IMR-90 (cell line): ENCODE data around the gene KCNJ4. TPM values are rescaled to one million over a fixed set of nuclear protein-coding genes. Genes with fewer than 3 reads are reported as not detected.
A peak's percentile ranks its signal among the peaks of the same experiment; 100 is the strongest.

ENCODE experiments used
- ATAC-seq: fragments of 200-7000 bp; cut with Tn5 transposase; 2 replicates; pipeline ENCODE4 v1.9.1; 2020; ENCODE audit warnings: low read depth, mild to moderate bottlenecking, moderate library complexity
- BruUV-seq: library from RNA; stranded (reverse); fragments of 400-500 nt; replicated peaks from 2 replicates; lab custom pipeline; 2021; lab: Mats Ljungman, UMichigan
- CTCF ChIA-PET: fragments of 300-600 bp; formaldehyde crosslinking; extraction: SDS; loops from one replicate; lab custom pipeline; 2021; ENCODE audit warnings: antibody characterized with exemption; lab: Yijun Ruan, JAX
- POLR2A ChIA-PET: fragments of 300-600 bp; sonication (Branson Sonifier 250); formaldehyde crosslinking; loops from one replicate; lab custom pipeline; 2022; ENCODE audit warnings: antibody characterized with exemption; ENCODE audit not compliant: unreplicated experiment; lab: Charles Lee
- DNase-seq: peaks from one replicate; pipeline ENCODE4 v3.0.0; 2013
- H2AFZ ChIP-seq: replicated peaks from 2 replicates; pipeline ENCODE3; 2013; ENCODE audit warnings: low read length, mild to moderate bottlenecking; ENCODE audit not compliant: poor library complexity
- H2AK5ac ChIP-seq: 2 replicates; pipeline ENCODE4 v1.6.1; 2013; ENCODE audit warnings: low read depth, low read length, inconsistent platforms
- H2AK9ac ChIP-seq: replicated peaks from 2 replicates; pipeline ENCODE3; 2013; ENCODE audit warnings: mild to moderate bottlenecking, low read depth, low read length, moderate library complexity; ENCODE audit not compliant: poor library complexity
- H2BK120ac ChIP-seq: 2 replicates; pipeline ENCODE4 v1.6.1; 2013; ENCODE audit warnings: low read depth, low read length, inconsistent platforms
- H2BK15ac ChIP-seq: 3 replicates; pipeline ENCODE4 v1.6.1; 2013; ENCODE audit warnings: low read depth, low read length, inconsistent platforms
- H2BK20ac ChIP-seq: 2 replicates; pipeline ENCODE4 v1.6.1; 2013; ENCODE audit warnings: low read depth, mild to moderate bottlenecking, inconsistent platforms, low read length, moderate library complexity
- H2BK5ac ChIP-seq: 2 replicates; pipeline ENCODE4 v1.6.1; 2013; ENCODE audit warnings: mild to moderate bottlenecking, low read depth, low read length, inconsistent platforms; ENCODE audit not compliant: poor library complexity, severe bottlenecking
- H3K14ac ChIP-seq: replicated peaks from 2 replicates; pipeline ENCODE4 v1.6.1; 2013; ENCODE audit warnings: low read depth, low read length, inconsistent platforms
- H3K18ac ChIP-seq: 2 replicates; pipeline ENCODE4 v1.6.1; 2013; ENCODE audit warnings: low read depth, low read length, control low read depth
- H3K23ac ChIP-seq: 2 replicates; pipeline ENCODE4 v1.6.1; 2013; ENCODE audit warnings: low read depth, low read length, inconsistent platforms
- H3K27ac ChIP-seq: 2 replicates; pipeline ENCODE4 v1.5.1; 2013; ENCODE audit warnings: mild to moderate bottlenecking, control low read depth, low read length; ENCODE audit not compliant: insufficient read depth
- H3K27me3 ChIP-seq: 2 replicates; pipeline ENCODE4 v1.6.1; 2013; ENCODE audit warnings: low read length; ENCODE audit not compliant: control insufficient read depth, insufficient read depth
- H3K36me3 ChIP-seq: 2 replicates; pipeline ENCODE4 v1.6.1; 2013; ENCODE audit warnings: low read length, mixed read lengths; ENCODE audit not compliant: control insufficient read depth, insufficient read depth
- H3K4ac ChIP-seq: 2 replicates; pipeline ENCODE4 v1.6.1; 2013; ENCODE audit warnings: low read depth, low read length, inconsistent platforms
- H3K4me1 ChIP-seq: 2 replicates; pipeline ENCODE4 v1.6.1; 2013; ENCODE audit warnings: low read length, mixed read lengths; ENCODE audit not compliant: control insufficient read depth, insufficient read depth
- H3K4me2 ChIP-seq: 2 replicates; pipeline ENCODE4 v1.6.1; 2013; ENCODE audit warnings: low read depth, mild to moderate bottlenecking, control low read depth, low read length, moderate library complexity
- H3K4me3 ChIP-seq: 2 replicates; pipeline ENCODE4 v1.5.1; 2013; ENCODE audit warnings: low read depth, mild to moderate bottlenecking, control low read depth, low read length, moderate library complexity; ENCODE audit not compliant: insufficient read depth
- H3K56ac ChIP-seq: 2 replicates; pipeline ENCODE4 v1.6.1; 2013; ENCODE audit warnings: low read length, inconsistent platforms; ENCODE audit not compliant: insufficient read depth; ENCODE audit errors: extremely low read depth
- H3K79me1 ChIP-seq, 2 experiments: 2 replicates each; pipeline ENCODE4 v1.6.1; 2013; ENCODE audit warnings: low read length in 2 of 2, inconsistent platforms in 1 of 2, low read depth in 1 of 2
- H3K9ac ChIP-seq: 2 replicates; pipeline ENCODE4 v1.6.1; 2013; ENCODE audit warnings: low read depth, low read length, control low read depth
- H3K9me1 ChIP-seq: 2 replicates; pipeline ENCODE4 v1.6.1; 2013; ENCODE audit warnings: low read length, inconsistent platforms; ENCODE audit not compliant: insufficient read depth
- H3K9me3 ChIP-seq: 2 replicates; pipeline ENCODE4 v1.6.1; 2013; ENCODE audit warnings: low read length; ENCODE audit not compliant: control insufficient read depth, insufficient read depth
- H4K20me1 ChIP-seq: 2 replicates; pipeline ENCODE4 v1.6.1; 2013; ENCODE audit warnings: low read length, inconsistent platforms; ENCODE audit not compliant: insufficient read depth
- H4K5ac ChIP-seq: 2 replicates; pipeline ENCODE4 v1.6.1; 2013; ENCODE audit warnings: mild to moderate bottlenecking, low read depth, low read length, control low read depth
- H4K8ac ChIP-seq, 2 experiments: 2 replicates each; pipeline ENCODE4 v1.6.1; 2013; ENCODE audit warnings: low read depth in 2 of 2, low read length in 2 of 2, control low read depth in 1 of 2, inconsistent platforms in 1 of 2
- H4K91ac ChIP-seq: 2 replicates; pipeline ENCODE4 v1.6.1; 2013; ENCODE audit warnings: low read depth, low read length, inconsistent platforms; ENCODE audit not compliant: insufficient read depth
- BHLHE40 ChIP-seq: fragments of 150-350 bp; IDR thresholded peaks from 2 replicates; pipeline ENCODE4 v1.6.1; 2016; ENCODE audit warnings: mild to moderate bottlenecking, low read depth, low read length
- CEBPB ChIP-seq: IDR thresholded peaks from 2 replicates; pipeline ENCODE4 v1.6.1; 2012; ENCODE audit warnings: low read depth, low read length, improper control_type of control experiment
- CTCF ChIP-seq: conservative IDR thresholded peaks from 2 replicates; pipeline ENCODE4 v1.5.1; 2012; ENCODE audit warnings: mild to moderate bottlenecking, low read depth, low read length, improper control_type of control experiment
- FOS ChIP-seq: fragments of 150-350 bp; IDR thresholded peaks from 2 replicates; pipeline ENCODE4 v1.6.1; 2016; ENCODE audit warnings: low read depth, low read length
- MXI1 ChIP-seq: IDR thresholded peaks from 2 replicates; pipeline ENCODE4 v1.6.1; 2012; ENCODE audit warnings: low read depth, mild to moderate bottlenecking, low read length, moderate library complexity, borderline replicate concordance
- RAD21 ChIP-seq: IDR thresholded peaks from 2 replicates; pipeline ENCODE4 v1.6.1; 2012; ENCODE audit warnings: low read length, improper control_type of control experiment
- RCOR1 ChIP-seq: IDR thresholded peaks from 2 replicates; pipeline ENCODE4 v1.6.1; 2012; ENCODE audit warnings: mild to moderate bottlenecking, low read length, improper control_type of control experiment; ENCODE audit not compliant: insufficient replicate concordance
- WGBS, 2 experiments: methylation state at CpG; one replicate each; pipeline versions ENCODE4 v1.1.5 to v1.1.7; 2013; ENCODE audit warnings: missing lambda C conversion rate in 2 of 2; ENCODE audit not compliant: insufficient read length in 1 of 2; ENCODE audit errors: extremely low coverage in 2 of 2; 5-methylcytosine and 5-hydroxymethylcytosine counted together
- dilution Hi-C: fragments of 300-500 bp; cut with HindIII; formaldehyde crosslinking; loops from one replicate; pipeline ENCODE4 v1.14.3; 2018; ENCODE audit warnings: low sequenced_read_pairs; ENCODE audit not compliant: unreplicated experiment
- in situ Hi-C: fragments of 300-500 bp; cut with MboI; formaldehyde crosslinking; loops from 3 replicates; pipeline ENCODE4 v1.14.3; 2019; ENCODE audit warnings: low sequenced_read_pairs, inconsistent platforms, mixed read lengths
- intact Hi-C: fragments of 100-400 bp; cut with micrococcal nuclease; formaldehyde crosslinking; loops from 2 replicates; pipeline ENCODE4 v1.10.0; 2022
- polyA plus RNA-seq, 3 experiments: library from polyadenylated mRNA; depleted of rRNA; stranded (reverse); fragments of >200 nt; gene quantifications; 2 replicates each; pipeline ENCODE4 v1.2.3, GENCODE V29; 2012; ENCODE audit warnings: low replicate concordance in 1 of 3
- total RNA-seq: library from RNA; depleted of rRNA; stranded (reverse); fragments of >200 nt; gene quantifications from 2 replicates; pipeline ENCODE4 v1.2.3, GENCODE V29; 2012

KCNJ4 gene
- total and polyA plus RNA-seq, 2 of the 4 experiments (the other 2 are of a cell fraction): not detected

- Histone ChIP-seq H2BK120ac (no peak overlapping the region), H3K36me3 (no peaks in the 10 kb centered on the region), H3K27ac (no peak overlapping the region), H2BK5ac (no peak overlapping the region), H2BK15ac (no peak overlapping the region), H2AK5ac (no peak overlapping the region), H4K20me1 (no peaks in the 10 kb centered on the region; the same call in 1 of the 2 replicates), H4K8ac (no peak overlapping the region), H3K14ac (no peak overlapping the region), H4K91ac (no peak overlapping the region), H2BK20ac (no peak overlapping the region), H3K4me1 (no peaks in the 10 kb centered on the region), H3K4me3 (no peak overlapping the region), H3K23ac (no peak overlapping the region), H3K9ac (no peak overlapping the region), H3K9me1 (no peaks in the 10 kb centered on the region), H3K4me2 (no peak overlapping the region), H3K18ac (no peak overlapping the region), H4K5ac (no peak overlapping the region), H3K27me3 (peaks cover 17% of the 10 kb centered on the region; the same call in 1 of the 2 replicates), H3K9me3 (no peaks in the 10 kb centered on the region), H2AFZ (peak overlapping the region; percentile 51), H3K56ac (no peak overlapping the region), H3K79me1 (no peaks in the 10 kb centered on the region), H3K4ac (no peak overlapping the region), H2AK9ac (no peak overlapping the region)
- intact Hi-C loops: no loop called here
- WGBS, 2 experiments: 75% methylated on average over 7 of the region's 18 CpGs; no CpG with 5 or more reads in 1 of the 2 experiments
- no peak for TF ChIP-seq CEBPB
- TF ChIP-seq RCOR1: no peak
- no peak for TF ChIP-seq RAD21
- TF ChIP-seq BHLHE40: no peak
- TF ChIP-seq FOS: no peak
- TF ChIP-seq MXI1: no peak
- TF ChIP-seq CTCF: no peak
- ChIA-PET CTCF (no interaction called here), POLR2A (no interaction called here)
- no TSS peak for BruUV-seq
- no peak for ATAC-seq
- in situ Hi-C loops: no loop called here
- dilution Hi-C loops: no loop called here
- no peak for DNase-seq
Observed at GRCh38 chr22:38423512-38424503, 31.2 kb downstream of the KCNJ4 start.
